Ascending aorta (tissue), 2 donors: ENCODE results near the gene EHBP1L1. TPM values are rescaled to one million over a fixed set of nuclear protein-coding genes. Genes with fewer than 3 reads are reported as not detected.
A peak's percentile ranks its signal among the peaks of the same experiment; 100 is the strongest.

Experiments
- DNase-seq, 2 donors: peaks; one replicate each; pipeline ENCODE4 v3.0.0-alpha.2; 2019; ENCODE audit warnings: low spot score in 2 of 2
- H3K27ac ChIP-seq, 2 donors: fragments of 200-600 bp; sonication (generic); one replicate each; pipeline ENCODE4 v1.5.1; 2016 to 2017; ENCODE audit warnings: mild to moderate bottlenecking in 1 of 2
- H3K27me3 ChIP-seq: fragments of 200-600 bp; sonication (generic); one replicate; pipeline ENCODE4 v1.5.1; 2017
- H3K36me3 ChIP-seq, 2 donors: fragments of 200-600 bp; sonication (generic); one replicate each; pipeline ENCODE4 v1.5.1; 2016
- H3K4me1 ChIP-seq, 2 donors: fragments of 200-600 bp; sonication (generic); one replicate each; pipeline ENCODE4 v1.5.1; 2016 to 2017; ENCODE audit warnings: mild to moderate bottlenecking in 1 of 2
- H3K4me3 ChIP-seq, 2 donors: fragments of 200-600 bp; sonication (generic); one replicate each; pipeline ENCODE4 v1.5.1; 2016 to 2017; ENCODE audit warnings: mild to moderate bottlenecking in 1 of 2
- H3K9me3 ChIP-seq, 2 donors: fragments of 200-600 bp; sonication (generic); one replicate each; pipeline ENCODE4 v1.5.1; 2016
- intact Hi-C: fragments of 100-400 bp; cut with DNase I; formaldehyde crosslinking; loops from one replicate; pipeline ENCODE4 v1.15.1; 2023
- total RNA-seq: library from RNA; depleted of rRNA; stranded (reverse); fragments of >200 nt; gene quantifications from one replicate; pipeline ENCODE4 v1.1.0, GENCODE V29; 2016
- TF ChIP-seq, protein P1 (sequence below), 3 experiments: fragments of 200-600 bp in 2 of 3; fragments of 450-650 bp in 1 of 3; sonication (generic) in 2 of 3; IDR thresholded peaks; one replicate each; pipeline ENCODE4 v1.5.1; 2016 to 2019; ENCODE audit warnings: antibody characterized with exemption in 3 of 3, mild to moderate bottlenecking in 1 of 3, moderate library complexity in 1 of 3

EHBP1L1 gene
- total RNA-seq, 1 donor from 2014 or later: 418 TPM

DNA sequence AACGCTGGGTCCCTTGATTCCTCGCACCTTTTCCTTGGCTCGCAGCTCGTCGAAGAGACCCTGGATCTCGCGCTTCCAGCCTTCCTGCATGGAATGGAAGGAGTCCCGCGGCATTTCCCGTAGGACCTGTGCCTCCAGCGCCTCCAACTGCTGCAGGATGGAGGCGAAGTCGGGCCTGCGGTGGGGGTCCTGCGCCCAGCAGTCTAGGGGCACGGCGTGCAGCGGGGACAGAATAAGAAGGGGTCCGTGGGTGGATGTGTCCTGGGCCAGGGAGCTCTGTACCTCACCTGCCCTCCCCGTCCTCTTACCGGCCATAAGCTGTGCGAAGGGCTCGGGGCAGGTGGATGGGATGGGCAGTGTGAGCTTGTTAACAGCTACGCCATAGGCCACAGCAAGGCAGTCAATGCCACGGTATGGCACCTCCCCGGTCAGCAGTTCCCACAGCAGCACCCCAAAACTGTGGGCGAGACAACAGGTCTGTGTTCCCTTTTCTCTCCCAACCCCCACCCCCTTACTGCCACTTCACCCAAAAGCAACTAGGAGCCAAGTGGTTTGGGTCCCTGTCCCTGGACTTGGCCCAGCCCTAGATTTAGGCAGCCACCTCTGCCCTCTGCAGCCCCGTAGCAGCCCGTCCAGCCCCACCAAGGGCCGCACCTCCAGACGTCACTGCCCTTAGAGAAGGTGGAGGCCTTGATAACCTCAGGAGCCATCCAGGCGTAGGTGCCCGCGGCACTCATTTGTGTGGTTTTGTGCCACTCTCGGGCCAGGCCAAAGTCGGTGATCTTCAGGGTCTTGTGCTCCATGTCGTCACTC is 32.0 kb downstream of the EHBP1L1 start:
- intact Hi-C loops: loop anchor here (2.0 kb wide), 1 partner anchor 31 kb away; the partner anchor contains the start of gene EHBP1L1
- Histone ChIP-seq H3K36me3 (peaks cover 37 to 46% of the 10 kb centered on the region in 2 donors), H3K4me1 (peaks cover 5 to 34% of the 10 kb centered on the region in 2 donors)

DNA sequence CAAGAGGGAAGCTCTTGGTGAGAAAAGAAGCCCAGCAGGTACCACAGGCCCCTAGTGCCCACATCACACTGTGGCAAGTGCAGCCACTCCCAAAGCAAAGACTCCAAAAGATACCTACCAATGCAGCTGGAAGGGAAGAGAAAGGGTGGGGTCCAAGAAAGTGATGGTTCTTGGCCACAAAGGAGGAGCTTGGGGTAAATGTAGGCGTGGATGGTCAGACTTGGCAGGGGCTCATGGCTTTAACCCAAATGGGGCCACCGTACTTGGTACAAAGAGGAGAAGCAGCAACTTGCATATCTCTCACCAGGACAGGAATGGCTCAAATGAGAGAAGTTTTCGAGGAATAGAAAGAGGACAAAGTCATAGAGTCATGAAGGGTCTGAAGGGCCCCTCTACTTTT is 33.4 kb downstream of the EHBP1L1 start:
- Histone ChIP-seq H3K27me3 (no peaks in the 10 kb centered on the region), H3K4me1 (peaks cover 8 to 40% of the 10 kb centered on the region in 2 donors), H3K27ac (no peak overlapping the region), H3K36me3 (peaks cover 23 to 32% of the 10 kb centered on the region in 2 donors), H3K4me3 (no peak overlapping the region), H3K9me3 (no peaks in the 10 kb centered on the region)
- intact Hi-C loops: no loop called here
- no peak for DNase-seq
- TF ChIP-seq, protein P1, sequence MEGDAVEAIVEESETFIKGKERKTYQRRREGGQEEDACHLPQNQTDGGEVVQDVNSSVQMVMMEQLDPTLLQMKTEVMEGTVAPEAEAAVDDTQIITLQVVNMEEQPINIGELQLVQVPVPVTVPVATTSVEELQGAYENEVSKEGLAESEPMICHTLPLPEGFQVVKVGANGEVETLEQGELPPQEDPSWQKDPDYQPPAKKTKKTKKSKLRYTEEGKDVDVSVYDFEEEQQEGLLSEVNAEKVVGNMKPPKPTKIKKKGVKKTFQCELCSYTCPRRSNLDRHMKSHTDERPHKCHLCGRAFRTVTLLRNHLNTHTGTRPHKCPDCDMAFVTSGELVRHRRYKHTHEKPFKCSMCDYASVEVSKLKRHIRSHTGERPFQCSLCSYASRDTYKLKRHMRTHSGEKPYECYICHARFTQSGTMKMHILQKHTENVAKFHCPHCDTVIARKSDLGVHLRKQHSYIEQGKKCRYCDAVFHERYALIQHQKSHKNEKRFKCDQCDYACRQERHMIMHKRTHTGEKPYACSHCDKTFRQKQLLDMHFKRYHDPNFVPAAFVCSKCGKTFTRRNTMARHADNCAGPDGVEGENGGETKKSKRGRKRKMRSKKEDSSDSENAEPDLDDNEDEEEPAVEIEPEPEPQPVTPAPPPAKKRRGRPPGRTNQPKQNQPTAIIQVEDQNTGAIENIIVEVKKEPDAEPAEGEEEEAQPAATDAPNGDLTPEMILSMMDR (IDR thresholded peaks at IDR 0.05): no peak

More for the DNA sequence above, 32.0 kb downstream of the EHBP1L1 start:
- Histone ChIP-seq H3K27ac (peak overlapping the region in 1 of 2 donors; percentile 39), H3K27me3 (no peaks in the 10 kb centered on the region), H3K9me3 (no peaks in the 10 kb centered on the region), H3K4me3 (peak overlapping the region; percentile 40 to 43)
- TF ChIP-seq, protein P1 (IDR thresholded peaks at IDR 0.05): no peak
- no peak for DNase-seq

DNA sequence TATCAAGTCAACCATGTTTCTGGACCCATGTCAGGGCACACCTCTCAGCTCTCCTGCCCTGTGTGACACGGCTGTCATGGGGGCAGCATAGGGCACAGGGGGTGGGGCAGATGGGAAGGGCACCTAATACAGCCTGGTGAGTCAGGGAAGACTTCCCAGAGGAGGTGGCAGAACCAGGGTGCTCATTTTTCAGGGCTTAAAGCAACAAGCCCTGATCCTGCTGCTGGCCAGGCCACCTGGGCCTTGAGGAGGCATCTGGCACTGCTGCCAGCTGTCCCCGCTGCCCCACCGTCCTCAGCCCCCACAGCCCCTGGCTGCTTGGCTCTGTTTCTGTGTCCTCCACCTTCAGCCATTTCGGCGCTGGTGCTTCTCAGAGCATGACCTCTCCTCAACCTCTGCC is 33.8 kb downstream of the EHBP1L1 start:
- H3K27ac ChIP-seq: no peak overlapping the region
- no peak for DNase-seq
- H3K4me3 ChIP-seq: no peak overlapping the region
- intact Hi-C loops: loop anchor here (5.0 to 10.0 kb wide), 2 partner anchors 82 to 105 kb away; partner anchors contain the start of genes KAT5 and SCYL1
- H3K36me3 ChIP-seq: peaks cover 19 to 27% of the 10 kb centered on the region in 2 donors
- peaks cover 8 to 40% of the 10 kb centered on the region in 2 donors for H3K4me1 ChIP-seq
- no peaks in the 10 kb centered on the region for H3K9me3 ChIP-seq
- no peaks in the 10 kb centered on the region for H3K27me3 ChIP-seq
- TF ChIP-seq, protein P1 (IDR thresholded peaks at IDR 0.05): no peak

DNA sequence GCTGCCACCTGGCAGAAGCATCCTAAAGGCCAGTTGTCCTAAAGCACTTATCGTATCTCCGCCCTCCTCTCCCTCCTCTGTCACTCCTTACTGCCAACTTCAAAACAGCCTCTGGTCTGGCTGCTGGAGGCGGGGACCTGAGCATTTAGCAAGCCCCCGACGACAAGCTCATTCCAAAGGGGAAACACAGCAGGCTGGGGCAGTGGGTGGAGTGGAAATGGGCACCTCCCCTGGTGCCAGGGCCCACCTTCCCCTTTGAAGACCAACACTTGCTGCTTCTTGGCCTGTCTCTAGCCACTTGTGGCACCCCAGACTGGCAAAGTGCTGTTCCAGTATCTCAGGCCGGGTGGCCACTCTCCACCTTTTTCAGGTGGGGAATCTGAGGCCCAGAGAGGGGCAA is 34.6 kb downstream of the EHBP1L1 start:
- Histone ChIP-seq H3K4me3 (peak overlapping the region in 1 of 2 donors; percentile 76), H3K9me3 (no peaks in the 10 kb centered on the region), H3K4me1 (peaks cover 8 to 40% of the 10 kb centered on the region in 2 donors), H3K36me3 (peaks cover 11 to 20% of the 10 kb centered on the region in 2 donors), H3K27me3 (no peaks in the 10 kb centered on the region), H3K27ac (peak overlapping the region; percentile 50 to 95)
- DNase-seq: no peak
- intact Hi-C loops: loop anchor here (5.0 to 10.0 kb wide), 2 partner anchors 83 to 104 kb away; partner anchors contain the start of genes KAT5 and SCYL1
- TF ChIP-seq, protein P1 (IDR thresholded peaks at IDR 0.05): no peak

DNA sequence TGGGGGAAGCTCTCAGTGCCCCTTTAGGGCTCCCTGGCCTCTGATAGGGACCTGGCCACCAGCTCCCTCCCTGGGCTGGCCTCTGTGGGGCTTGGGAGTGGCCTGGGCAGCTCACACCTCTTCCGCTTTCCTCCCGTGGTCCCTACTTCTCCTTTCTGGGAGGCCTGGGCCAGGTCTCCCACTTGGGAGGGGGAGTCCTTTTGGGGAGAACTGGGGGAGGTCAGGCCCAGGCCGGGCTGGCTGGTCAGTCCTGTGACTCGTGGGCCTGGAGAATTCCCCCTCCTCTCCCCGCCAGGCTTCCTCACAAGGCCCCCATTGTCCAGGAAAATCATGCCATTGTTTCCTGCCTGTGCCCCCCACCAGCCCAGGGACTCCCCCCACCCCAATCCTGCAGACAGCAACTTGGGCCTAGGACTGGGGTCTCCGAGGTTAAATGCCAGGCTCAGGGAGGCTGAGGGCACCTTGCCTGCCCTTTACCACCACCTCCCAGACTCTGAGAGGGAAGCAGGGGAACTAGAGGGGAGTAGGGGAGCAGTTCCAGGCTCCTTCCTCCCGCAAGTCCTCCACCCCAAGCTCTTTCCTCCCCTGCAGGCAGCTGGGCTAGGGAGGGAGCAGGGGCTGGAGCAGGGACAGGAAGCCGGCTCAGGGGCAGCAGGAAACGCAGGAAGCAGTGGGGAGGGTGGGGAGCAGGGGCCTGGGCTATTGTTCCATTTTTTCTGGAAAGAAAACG is 35.3 kb downstream of the EHBP1L1 start:
- intact Hi-C loops: loop anchor here (5.0 to 10.0 kb wide), 2 partner anchors 84 to 104 kb away; partner anchors contain the start of genes KAT5 and SCYL1

More for the DNA sequence above, 35.3 kb downstream of the EHBP1L1 start:
- no peaks in the 10 kb centered on the region for H3K9me3 ChIP-seq
- TF ChIP-seq, protein P1 (IDR thresholded peaks at IDR 0.05): no peak
- H3K36me3 ChIP-seq: peaks cover 3 to 14% of the 10 kb centered on the region in 2 donors
- no peak for DNase-seq
- peak overlapping the region; percentile 76 to 87 for H3K4me3 ChIP-seq
- H3K4me1 ChIP-seq: peaks cover 11 to 40% of the 10 kb centered on the region in 2 donors
- no peaks in the 10 kb centered on the region for H3K27me3 ChIP-seq
- H3K27ac ChIP-seq: peak overlapping the region; percentile 50 to 95
